HEK293 (cell line): ENCODE measurements around the gene EFCAB12.

Experiments used
- CTCF ChIA-PET: fragments of 350-600 bp; formaldehyde crosslinking; extraction: SDS; loops from one replicate; lab custom pipeline; 2021; ENCODE audit warnings: antibody characterized with exemption; lab: Yijun Ruan, JAX
- POLR2A ChIA-PET: fragments of 300-600 bp; formaldehyde crosslinking; extraction: SDS; loops from one replicate; lab custom pipeline; 2020; ENCODE audit warnings: antibody characterized with exemption, inconsistent platforms; lab: Yijun Ruan, JAX
- H3K27ac ChIP-seq: fragments of 200-500 bp; sonication (Bioruptor generic); 2 replicates; pipeline ENCODE4 v1.5.1; 2014; ENCODE audit warnings: low read depth, low read length, control low read depth, inconsistent platforms; ENCODE audit errors: extremely low read depth
- H3K36me3 ChIP-seq, 2 experiments: fragments of 200-500 bp in 1 of 2; sonication (Bioruptor generic) in 1 of 2; 1 replicate in 1 of 2; 2 replicates in 1 of 2; pipeline ENCODE4 v1.5.1; 2014 to 2017; ENCODE audit warnings: inconsistent platforms in 2 of 2, low read length in 2 of 2; ENCODE audit not compliant: control insufficient read depth in 2 of 2, insufficient read depth in 1 of 2
- H3K4me1 ChIP-seq: fragments of 200-500 bp; sonication (Bioruptor generic); 2 replicates; pipeline ENCODE4 v1.5.1; 2014; ENCODE audit warnings: mild to moderate bottlenecking, low read length, inconsistent platforms; ENCODE audit not compliant: control insufficient read depth, insufficient read depth
- H3K4me3 ChIP-seq: 2 replicates; pipeline ENCODE4 v1.5.1; 2011; ENCODE audit warnings: low read depth, mild to moderate bottlenecking, control low read depth, low read length, moderate library complexity
- H3K9me3 ChIP-seq: fragments of 200-500 bp; sonication (Bioruptor generic); 2 replicates; pipeline ENCODE4 v1.5.1; 2014; ENCODE audit warnings: low read depth, low read length, inconsistent platforms; ENCODE audit not compliant: control insufficient read depth, insufficient read depth
- EGR2 ChIP-seq: fragments of 450-650 bp; formaldehyde crosslinking; IDR thresholded peaks from 2 replicates; pipeline ENCODE4 v1.5.1; 2016; ENCODE audit warnings: low read depth, missing biosample characterization, missing genetic modification characterization
- KLF8 ChIP-seq: fragments of 450-650 bp; formaldehyde crosslinking; IDR thresholded peaks from 2 replicates; pipeline ENCODE4 v1.5.1; 2016; ENCODE audit warnings: missing biosample characterization, missing genetic modification characterization
- OVOL3 ChIP-seq: fragments of 450-650 bp; formaldehyde crosslinking; IDR thresholded peaks from 2 replicates; pipeline ENCODE4 v1.5.1; 2016; ENCODE audit warnings: missing biosample characterization, missing genetic modification characterization
- SP3 ChIP-seq: fragments of 450-650 bp; formaldehyde crosslinking; IDR thresholded peaks from 2 replicates; pipeline ENCODE4 v1.5.1; 2016; ENCODE audit warnings: missing biosample characterization, missing genetic modification characterization
- ZFHX2 ChIP-seq: fragments of 450-650 bp; formaldehyde crosslinking; conservative IDR thresholded peaks from 2 replicates; pipeline ENCODE4 v1.5.1; 2016; ENCODE audit warnings: missing biosample characterization, missing genetic modification characterization
- ZIC2 ChIP-seq: fragments of 450-650 bp; formaldehyde crosslinking; IDR thresholded peaks from 2 replicates; pipeline ENCODE4 v1.5.1; 2016; ENCODE audit warnings: missing biosample characterization, missing genetic modification characterization
- ZNF114 ChIP-seq: fragments of 450-650 bp; formaldehyde crosslinking; IDR thresholded peaks from 2 replicates; pipeline ENCODE4 v1.5.0; 2017; ENCODE audit warnings: missing biosample characterization, missing genetic modification characterization
- ZNF169 ChIP-seq: fragments of 450-650 bp; formaldehyde crosslinking; IDR thresholded peaks from 2 replicates; pipeline ENCODE4 v1.5.1; 2016; ENCODE audit warnings: missing biosample characterization, missing genetic modification characterization
- ZNF214 ChIP-seq: fragments of 450-650 bp; formaldehyde crosslinking; IDR thresholded peaks from 2 replicates; pipeline ENCODE4 v1.5.1; 2017; ENCODE audit warnings: missing biosample characterization, mild to moderate bottlenecking, missing genetic modification characterization, borderline replicate concordance
- ZNF266 ChIP-seq: fragments of 450-650 bp; formaldehyde crosslinking; IDR thresholded peaks from 2 replicates; pipeline ENCODE4 v1.5.1; 2016; ENCODE audit warnings: missing biosample characterization, missing genetic modification characterization, low read depth
- ZNF350 ChIP-seq: fragments of 450-650 bp; formaldehyde crosslinking; IDR thresholded peaks from 2 replicates; pipeline ENCODE4 v1.5.0; 2017; ENCODE audit warnings: missing biosample characterization, mild to moderate bottlenecking, missing genetic modification characterization
- ZNF510 ChIP-seq: fragments of 450-650 bp; formaldehyde crosslinking; IDR thresholded peaks from 2 replicates; pipeline ENCODE4 v1.5.1; 2018; ENCODE audit warnings: mild to moderate bottlenecking, missing genetic modification characterization, missing biosample characterization; ENCODE audit not compliant: insufficient replicate concordance
- ZNF561 ChIP-seq: fragments of 450-650 bp; IDR thresholded peaks from 2 replicates; pipeline ENCODE4 v1.5.1; 2018; ENCODE audit warnings: missing biosample characterization, missing genetic modification characterization, borderline replicate concordance
- ZNF626 ChIP-seq: fragments of 450-650 bp; sonication (Bioruptor Pico); formaldehyde crosslinking; IDR thresholded peaks from 2 replicates; pipeline ENCODE4 v1.5.1; 2018; ENCODE audit warnings: missing biosample characterization, missing genetic modification characterization, inconsistent platforms
- ZNF792 ChIP-seq: fragments of 450-650 bp; formaldehyde crosslinking; IDR thresholded peaks from 2 replicates; pipeline ENCODE4 v1.5.1; 2016; ENCODE audit warnings: missing biosample characterization, missing genetic modification characterization
- TF ChIP-seq, protein P1 (sequence below): fragments of 450-650 bp; formaldehyde crosslinking; IDR thresholded peaks from 2 replicates; pipeline ENCODE4 v1.5.1; 2016; ENCODE audit warnings: missing biosample characterization, missing genetic modification characterization
- TF ChIP-seq, protein P2 (sequence below): fragments of 450-650 bp; formaldehyde crosslinking; optimal IDR thresholded peaks from 2 replicates; pipeline ENCODE3; 2016; ENCODE audit warnings: missing biosample characterization, mild to moderate bottlenecking, missing genetic modification characterization
- TF ChIP-seq, protein P3 (sequence below): fragments of 450-650 bp; formaldehyde crosslinking; IDR thresholded peaks from 2 replicates; pipeline ENCODE4 v1.5.1; 2017; ENCODE audit warnings: missing biosample characterization, missing genetic modification characterization
- TF ChIP-seq, protein P4 (sequence below): fragments of 450-650 bp; formaldehyde crosslinking; IDR thresholded peaks from 2 replicates; pipeline ENCODE4 v1.5.1; 2016; ENCODE audit warnings: missing biosample characterization, missing genetic modification characterization
- TF ChIP-seq, protein P5 (sequence below): sonication (generic); formaldehyde crosslinking; IDR thresholded peaks from 2 replicates; pipeline ENCODE4 v1.8.1; 2022; ENCODE audit warnings: mild to moderate bottlenecking, moderate library complexity, missing genetic modification reagents
- TF ChIP-seq, protein P6 (sequence below): fragments of 450-650 bp; IDR thresholded peaks from 2 replicates; pipeline ENCODE4 v1.5.1; 2018; ENCODE audit warnings: missing biosample characterization, missing genetic modification characterization

The EFCAB12 gene

DNA sequence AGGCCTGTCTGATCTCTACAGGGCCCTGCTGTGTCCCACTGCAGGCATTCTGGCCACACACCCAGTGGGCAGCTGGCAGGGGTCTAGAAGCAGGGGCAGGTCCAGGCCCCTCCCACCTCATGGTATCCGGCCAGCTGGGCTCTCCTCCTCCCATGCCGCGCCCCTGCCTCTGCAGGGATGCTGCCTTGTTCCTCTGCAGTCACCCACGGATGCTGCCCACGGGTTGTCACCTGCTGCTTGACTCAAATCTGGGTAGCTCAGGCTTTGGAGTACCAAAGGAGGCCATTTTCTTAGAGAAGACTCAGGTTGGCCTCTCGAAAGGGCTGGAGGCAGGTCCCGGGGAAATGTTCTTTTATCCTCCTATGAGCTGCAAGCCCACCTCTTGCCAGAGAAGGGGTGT is 25.0 kb downstream of the EFCAB12 start:
- Histone ChIP-seq H3K4me1 (no peaks in the 10 kb centered on the region), H3K9me3 (no peaks in the 10 kb centered on the region), H3K36me3 (no peaks in the 10 kb centered on the region), H3K4me3 (no peak overlapping the region), H3K27ac (no peak overlapping the region)
- peak; percentile 60 for TF ChIP-seq EGR2 (tag by site-specific recombination)
- TF ChIP-seq ZFHX2 (tag by site-specific recombination): peak; percentile 66
- TF ChIP-seq ZNF510 (tag by site-specific recombination): no peak
- TF ChIP-seq ZIC2 (tag by site-specific recombination): peak; percentile 26; the same call in 1 of the 2 replicates
- ChIA-PET POLR2A (no interaction called here), CTCF (interaction anchor here (0.6 kb wide), 1 partner anchor 22 kb away, joined by 3 read pairs; no protein-coding TSS in a partner anchor)

DNA sequence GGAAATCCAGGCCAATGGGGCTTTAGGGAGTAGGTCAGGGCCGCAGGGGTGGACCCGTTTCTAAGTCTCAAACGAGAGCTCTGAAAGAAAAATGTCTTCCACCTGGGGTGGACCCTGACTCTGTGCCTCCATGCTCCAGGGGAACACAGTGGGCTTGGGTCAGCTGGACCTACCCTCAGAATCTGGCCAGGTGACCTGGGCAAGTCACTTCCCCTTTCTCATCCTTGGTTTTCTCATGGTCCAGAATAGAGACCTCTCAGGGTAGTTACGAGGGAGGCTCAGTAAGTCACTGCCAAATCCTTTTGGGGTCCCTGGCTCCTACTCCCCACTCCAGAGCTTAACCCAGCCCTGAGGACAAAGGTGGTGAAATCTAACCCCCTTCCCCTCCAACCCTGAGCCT is 25.8 kb downstream of the EFCAB12 start:
- CTCF ChIA-PET: no interaction called here
- Histone ChIP-seq H3K9me3 (no peaks in the 10 kb centered on the region), H3K36me3 (peaks cover 0 to under 1% of the 10 kb centered on the region in 2 experiments; a peak in 1 of 3 replicates), H3K4me3 (no peak overlapping the region), H3K4me1 (no peaks in the 10 kb centered on the region), H3K27ac (no peak overlapping the region)
- TF ChIP-seq ZNF350 (tag by site-specific recombination) (no peak), ZNF626 (no peak), ZNF214 (tag by site-specific recombination) (no peak), KLF8 (tag by site-specific recombination) (no peak), ZNF266 (tag by site-specific recombination) (no peak), SP3 (tag by site-specific recombination) (no peak), ZNF561 (tag by site-specific recombination) (no peak), ZNF114 (tag by site-specific recombination) (no peak), ZNF169 (no peak), ZNF792 (tag by site-specific recombination) (no peak), OVOL3 (tag by site-specific recombination) (no peak)
- TF ChIP-seq, protein P1, sequence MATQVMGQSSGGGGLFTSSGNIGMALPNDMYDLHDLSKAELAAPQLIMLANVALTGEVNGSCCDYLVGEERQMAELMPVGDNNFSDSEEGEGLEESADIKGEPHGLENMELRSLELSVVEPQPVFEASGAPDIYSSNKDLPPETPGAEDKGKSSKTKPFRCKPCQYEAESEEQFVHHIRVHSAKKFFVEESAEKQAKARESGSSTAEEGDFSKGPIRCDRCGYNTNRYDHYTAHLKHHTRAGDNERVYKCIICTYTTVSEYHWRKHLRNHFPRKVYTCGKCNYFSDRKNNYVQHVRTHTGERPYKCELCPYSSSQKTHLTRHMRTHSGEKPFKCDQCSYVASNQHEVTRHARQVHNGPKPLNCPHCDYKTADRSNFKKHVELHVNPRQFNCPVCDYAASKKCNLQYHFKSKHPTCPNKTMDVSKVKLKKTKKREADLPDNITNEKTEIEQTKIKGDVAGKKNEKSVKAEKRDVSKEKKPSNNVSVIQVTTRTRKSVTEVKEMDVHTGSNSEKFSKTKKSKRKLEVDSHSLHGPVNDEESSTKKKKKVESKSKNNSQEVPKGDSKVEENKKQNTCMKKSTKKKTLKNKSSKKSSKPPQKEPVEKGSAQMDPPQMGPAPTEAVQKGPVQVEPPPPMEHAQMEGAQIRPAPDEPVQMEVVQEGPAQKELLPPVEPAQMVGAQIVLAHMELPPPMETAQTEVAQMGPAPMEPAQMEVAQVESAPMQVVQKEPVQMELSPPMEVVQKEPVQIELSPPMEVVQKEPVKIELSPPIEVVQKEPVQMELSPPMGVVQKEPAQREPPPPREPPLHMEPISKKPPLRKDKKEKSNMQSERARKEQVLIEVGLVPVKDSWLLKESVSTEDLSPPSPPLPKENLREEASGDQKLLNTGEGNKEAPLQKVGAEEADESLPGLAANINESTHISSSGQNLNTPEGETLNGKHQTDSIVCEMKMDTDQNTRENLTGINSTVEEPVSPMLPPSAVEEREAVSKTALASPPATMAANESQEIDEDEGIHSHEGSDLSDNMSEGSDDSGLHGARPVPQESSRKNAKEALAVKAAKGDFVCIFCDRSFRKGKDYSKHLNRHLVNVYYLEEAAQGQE (tag by site-specific recombination): no peak
- TF ChIP-seq, protein P2, sequence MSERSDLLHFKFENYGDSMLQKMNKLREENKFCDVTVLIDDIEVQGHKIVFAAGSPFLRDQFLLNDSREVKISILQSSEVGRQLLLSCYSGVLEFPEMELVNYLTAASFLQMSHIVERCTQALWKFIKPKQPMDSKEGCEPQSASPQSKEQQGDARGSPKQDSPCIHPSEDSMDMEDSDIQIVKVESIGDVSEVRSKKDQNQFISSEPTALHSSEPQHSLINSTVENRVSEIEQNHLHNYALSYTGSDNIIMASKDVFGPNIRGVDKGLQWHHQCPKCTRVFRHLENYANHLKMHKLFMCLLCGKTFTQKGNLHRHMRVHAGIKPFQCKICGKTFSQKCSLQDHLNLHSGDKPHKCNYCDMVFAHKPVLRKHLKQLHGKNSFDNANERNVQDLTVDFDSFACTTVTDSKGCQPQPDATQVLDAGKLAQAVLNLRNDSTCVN: no peak
- TF ChIP-seq, protein P3, sequence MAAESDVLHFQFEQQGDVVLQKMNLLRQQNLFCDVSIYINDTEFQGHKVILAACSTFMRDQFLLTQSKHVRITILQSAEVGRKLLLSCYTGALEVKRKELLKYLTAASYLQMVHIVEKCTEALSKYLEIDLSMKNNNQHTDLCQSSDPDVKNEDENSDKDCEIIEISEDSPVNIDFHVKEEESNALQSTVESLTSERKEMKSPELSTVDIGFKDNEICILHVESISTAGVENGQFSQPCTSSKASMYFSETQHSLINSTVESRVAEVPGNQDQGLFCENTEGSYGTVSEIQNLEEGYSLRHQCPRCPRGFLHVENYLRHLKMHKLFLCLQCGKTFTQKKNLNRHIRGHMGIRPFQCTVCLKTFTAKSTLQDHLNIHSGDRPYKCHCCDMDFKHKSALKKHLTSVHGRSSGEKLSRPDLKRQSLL (tag by site-specific recombination): no peak
- TF ChIP-seq, protein P4, sequence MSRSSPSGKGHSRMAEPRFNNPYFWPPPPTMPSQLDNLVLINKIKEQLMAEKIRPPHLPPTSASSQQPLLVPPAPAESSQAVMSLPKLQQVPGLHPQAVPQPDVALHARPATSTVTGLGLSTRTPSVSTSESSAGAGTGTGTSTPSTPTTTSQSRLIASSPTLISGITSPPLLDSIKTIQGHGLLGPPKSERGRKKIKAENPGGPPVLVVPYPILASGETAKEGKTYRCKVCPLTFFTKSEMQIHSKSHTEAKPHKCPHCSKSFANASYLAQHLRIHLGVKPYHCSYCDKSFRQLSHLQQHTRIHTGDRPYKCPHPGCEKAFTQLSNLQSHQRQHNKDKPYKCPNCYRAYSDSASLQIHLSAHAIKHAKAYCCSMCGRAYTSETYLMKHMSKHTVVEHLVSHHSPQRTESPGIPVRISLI (tag by site-specific recombination): no peak
- TF ChIP-seq, protein P5, sequence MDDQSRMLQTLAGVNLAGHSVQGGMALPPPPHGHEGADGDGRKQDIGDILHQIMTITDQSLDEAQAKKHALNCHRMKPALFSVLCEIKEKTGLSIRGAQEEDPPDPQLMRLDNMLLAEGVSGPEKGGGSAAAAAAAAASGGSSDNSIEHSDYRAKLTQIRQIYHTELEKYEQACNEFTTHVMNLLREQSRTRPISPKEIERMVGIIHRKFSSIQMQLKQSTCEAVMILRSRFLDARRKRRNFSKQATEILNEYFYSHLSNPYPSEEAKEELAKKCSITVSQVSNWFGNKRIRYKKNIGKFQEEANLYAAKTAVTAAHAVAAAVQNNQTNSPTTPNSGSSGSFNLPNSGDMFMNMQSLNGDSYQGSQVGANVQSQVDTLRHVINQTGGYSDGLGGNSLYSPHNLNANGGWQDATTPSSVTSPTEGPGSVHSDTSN: no peak
- TF ChIP-seq, protein P6, sequence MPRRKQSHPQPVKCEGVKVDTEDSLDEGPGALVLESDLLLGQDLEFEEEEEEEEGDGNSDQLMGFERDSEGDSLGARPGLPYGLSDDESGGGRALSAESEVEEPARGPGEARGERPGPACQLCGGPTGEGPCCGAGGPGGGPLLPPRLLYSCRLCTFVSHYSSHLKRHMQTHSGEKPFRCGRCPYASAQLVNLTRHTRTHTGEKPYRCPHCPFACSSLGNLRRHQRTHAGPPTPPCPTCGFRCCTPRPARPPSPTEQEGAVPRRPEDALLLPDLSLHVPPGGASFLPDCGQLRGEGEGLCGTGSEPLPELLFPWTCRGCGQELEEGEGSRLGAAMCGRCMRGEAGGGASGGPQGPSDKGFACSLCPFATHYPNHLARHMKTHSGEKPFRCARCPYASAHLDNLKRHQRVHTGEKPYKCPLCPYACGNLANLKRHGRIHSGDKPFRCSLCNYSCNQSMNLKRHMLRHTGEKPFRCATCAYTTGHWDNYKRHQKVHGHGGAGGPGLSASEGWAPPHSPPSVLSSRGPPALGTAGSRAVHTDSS (tag by site-specific recombination): no peak
- POLR2A ChIA-PET: interaction anchor here (0.6 kb wide), 1 partner anchor 79 kb away, joined by 4 read pairs; no protein-coding TSS in a partner anchor
